GM10847 (cell line): ENCODE measurements around the gene RTP2.

ENCODE experiments used
- POLR2A ChIP-seq: IDR thresholded peaks from 2 replicates; pipeline ENCODE4 v1.6.1; 2011; ENCODE audit not compliant: insufficient read length; ENCODE audit errors: extremely low read depth

Gene RTP2

GRCh38 chr3:187741403-187742350 is 39.3 kb upstream of the RTP2 start:
- no peak for TF ChIP-seq POLR2A

GRCh38 chr3:187740421-187741399 is 38.4 kb upstream of the RTP2 start:
- no peak for TF ChIP-seq POLR2A

GRCh38 chr3:187739561-187740332 is 37.4 kb upstream of the RTP2 start:
- no peak for TF ChIP-seq POLR2A

GRCh38 chr3:187739094-187739560 is 36.8 kb upstream of the RTP2 start:
- TF ChIP-seq POLR2A, result no peak

- no peak for TF ChIP-seq POLR2A
These were observed 36.2 kb upstream of the RTP2 start for GRCh38 chr3:187738331-187739093.

- no peak for TF ChIP-seq POLR2A
These were observed 35.6 kb upstream of the RTP2 start for GRCh38 chr3:187738071-187738330.

GRCh38 chr3:187737368-187738070 is 35.2 kb upstream of the RTP2 start:
- TF ChIP-seq POLR2A, result no peak

- no peak for TF ChIP-seq POLR2A
These were observed 34.6 kb upstream of the RTP2 start for GRCh38 chr3:187737006-187737367.

- TF ChIP-seq POLR2A, result no peak
These were observed 34.1 kb upstream of the RTP2 start for GRCh38 chr3:187736418-187736871.

GRCh38 chr3:187735837-187736236 is 33.5 kb upstream of the RTP2 start:
- TF ChIP-seq POLR2A, result no peak

GRCh38 chr3:187735383-187735782 is 33.0 kb upstream of the RTP2 start:
- no peak for TF ChIP-seq POLR2A

- no peak for TF ChIP-seq POLR2A
These were observed 32.5 kb upstream of the RTP2 start for GRCh38 chr3:187734841-187735240.

- no peak for TF ChIP-seq POLR2A
These were observed 31.0 kb upstream of the RTP2 start for GRCh38 chr3:187733371-187733770.

GRCh38 chr3:187729598-187729997 is 27.2 kb upstream of the RTP2 start:
- no peak for TF ChIP-seq POLR2A
